K562 (cell line): Measurements from ENCODE around the gene CDCP1. TPM values are rescaled to one million over a fixed set of nuclear protein-coding genes. Genes with fewer than 3 reads are reported as not detected.

Source experiments
- ATAC-seq: fragments of 200-7000 bp; cut with Tn5 transposase; 3 replicates; pipeline ENCODE4 v1.9.1; 2020; ENCODE audit warnings: moderate library complexity
- BruUV-seq: library from RNA; stranded (reverse); fragments of 400-500 nt; replicated peaks from 2 replicates; lab custom pipeline; 2021; lab: Mats Ljungman, UMichigan
- CTCF ChIA-PET: fragments of 300-600 bp; formaldehyde crosslinking; extraction: SDS; loops from one replicate; lab custom pipeline; 2021; ENCODE audit warnings: low intra/inter-chr PET ratio; lab: Yijun Ruan, JAX
- POLR2A ChIA-PET: fragments of 300-600, 350-650 bp; sonication (Branson Sonifier 250); formaldehyde crosslinking; extraction: SDS; loops from one replicate; lab custom pipeline; 2021; ENCODE audit warnings: antibody characterized with exemption, inconsistent platforms; lab: Yijun Ruan, JAX
- DNase-seq, 4 experiments: peaks; one replicate each; pipeline versions ENCODE4 v3.0.0 to v3.0.0-alpha.2; 2011 to 2018; ENCODE audit warnings: low spot score in 3 of 4, mixed read lengths in 3 of 4; ENCODE audit errors: extremely low read depth in 1 of 4
- FAIRE-seq: peaks from 2 replicates; lab custom pipeline; 2011; peaks lifted over from hg19 to GRCh38; lab: Jason Lieb, UNC
- H2AFZ ChIP-seq: 2 replicates; pipeline ENCODE4 v1.6.0; 2011; ENCODE audit warnings: low read depth, low read length, control low read depth, inconsistent platforms
- H3K27ac ChIP-seq: fragments of 200-600 bp; 3 replicates; pipeline ENCODE4 v1.8.0; 2011; ENCODE audit warnings: low read depth, mild to moderate bottlenecking, control low read depth, inconsistent platforms, low read length, moderate library complexity, mixed read lengths; ENCODE audit errors: extremely low read depth
- H3K27me3 ChIP-seq, 2 experiments: fragments of 300-600 bp in 1 of 2; 2 replicates in 1 of 2; 3 replicates in 1 of 2; pipeline versions ENCODE4 v1.6.0 to v1.8.0; 2011; ENCODE audit warnings: inconsistent platforms in 2 of 2, low read length in 2 of 2, mild to moderate bottlenecking in 1 of 2, mixed read lengths in 1 of 2, moderate library complexity in 1 of 2; ENCODE audit not compliant: control insufficient read depth in 2 of 2, insufficient read depth in 2 of 2
- H3K36me3 ChIP-seq: fragments of 300-600 bp; 3 replicates; pipeline ENCODE4 v1.8.0; 2011; ENCODE audit warnings: mild to moderate bottlenecking, low read length, inconsistent platforms; ENCODE audit not compliant: control insufficient read depth, insufficient read depth
- H3K4me1 ChIP-seq, 2 experiments: fragments of 200-600 bp in 1 of 2; replicated peaks in 1 of 2; 2 replicates in 1 of 2; 3 replicates in 1 of 2; pipeline versions ENCODE4 v1.5.1 to v1.8.0; 2011; ENCODE audit warnings: inconsistent platforms in 2 of 2, low read length in 2 of 2, mild to moderate bottlenecking in 1 of 2, mixed read lengths in 1 of 2, moderate library complexity in 1 of 2; ENCODE audit not compliant: control insufficient read depth in 2 of 2, insufficient read depth in 2 of 2
- H3K4me2 ChIP-seq: 2 replicates; pipeline ENCODE4 v1.6.1; 2011; ENCODE audit warnings: low read length, control low read depth, inconsistent platforms, mixed read lengths; ENCODE audit not compliant: insufficient read depth
- H3K4me3 ChIP-seq: fragments of 200-600 bp; sonication (generic), shearing (Covaris generic); 2 replicates; pipeline ENCODE4 v1.5.1; 2016; ENCODE audit warnings: control low read depth, inconsistent platforms
- H3K79me2 ChIP-seq: fragments of 200-600 bp; 3 replicates; pipeline ENCODE4 v1.8.0; 2011; ENCODE audit warnings: low read length, inconsistent platforms; ENCODE audit not compliant: control insufficient read depth, insufficient read depth
- H3K9ac ChIP-seq, 2 experiments: 2 replicates each; pipeline versions ENCODE4 v1.6.0 to v1.6.1; 2011; ENCODE audit warnings: low read depth in 2 of 2, low read length in 2 of 2, control low read depth in 1 of 2, inconsistent platforms in 1 of 2, mild to moderate bottlenecking in 1 of 2, mixed read lengths in 1 of 2; ENCODE audit not compliant: insufficient read depth in 1 of 2
- H3K9me1 ChIP-seq: one replicate; pipeline ENCODE4 v1.6.0; 2011; ENCODE audit warnings: inconsistent platforms, mild to moderate bottlenecking, low read length, moderate library complexity; ENCODE audit not compliant: control insufficient read depth, insufficient read depth
- H3K9me3 ChIP-seq: replicated peaks from 2 replicates; pipeline ENCODE4 v1.5.1; 2011; ENCODE audit warnings: low read depth, low read length, inconsistent platforms; ENCODE audit not compliant: control insufficient read depth, insufficient read depth
- H4K20me1 ChIP-seq: replicated peaks from 2 replicates; pipeline ENCODE4 v1.6.1; 2011; ENCODE audit warnings: low read length, inconsistent platforms, mixed read lengths; ENCODE audit not compliant: control insufficient read depth, insufficient read depth
- BCL6 ChIP-seq: fragments of 250-450 bp; sonication (Bioruptor Pico); IDR thresholded peaks from 2 replicates; pipeline ENCODE4 v1.4.0; 2020
- KLF6 ChIP-seq: fragments of 250-450 bp; sonication (Bioruptor Pico); IDR thresholded peaks from 2 replicates; pipeline ENCODE4 v1.4.0; 2020; ENCODE audit warnings: mild to moderate bottlenecking, moderate library complexity, borderline replicate concordance
- MYNN ChIP-seq, 2 experiments: sonication (generic); formaldehyde crosslinking in 1 of 2; IDR thresholded peaks; 2 replicates each; pipeline versions ENCODE4 v1.5.0 to v1.6.1; 2016 to 2020; ENCODE audit warnings: antibody characterized with exemption in 1 of 2, missing genetic modification reagents in 1 of 2
- SIN3A ChIP-seq, 2 experiments: fragments of 150-350 bp in 1 of 2; IDR thresholded peaks; 2 replicates each; pipeline ENCODE4 v1.6.1; 2011 to 2016; ENCODE audit warnings: borderline replicate concordance in 2 of 2, low read depth in 2 of 2, low read length in 2 of 2, mild to moderate bottlenecking in 2 of 2, moderate library complexity in 2 of 2; ENCODE audit not compliant: control insufficient read depth in 1 of 2
- ZNF347 ChIP-seq: fragments of 450-650 bp; formaldehyde crosslinking; IDR thresholded peaks from 2 replicates; pipeline ENCODE4 v1.4.0; 2020; ENCODE audit warnings: low read depth, mild to moderate bottlenecking, moderate library complexity
- ZNF740 ChIP-seq, 3 experiments: fragments of 200-800 bp in 1 of 3; sonication (Bioruptor generic) in 1 of 3; sonication (generic) in 1 of 3; formaldehyde crosslinking in 1 of 3; IDR thresholded peaks; 2 replicates each; pipeline versions ENCODE4 v1.6.1 to v1.8.0; 2016 to 2022; ENCODE audit warnings: mild to moderate bottlenecking in 2 of 3, missing compliant biosample characterization in 2 of 3, missing genetic modification characterization in 2 of 3, missing genetic modification reagents in 1 of 3
- WGBS: fragments of 100-300 bp; shearing (Covaris generic); methylation state at CpG from one replicate; pipeline ENCODE4 v1.1.6; 2016; ENCODE audit warnings: low coverage, mixed read lengths; ENCODE audit not compliant: insufficient coverage; ENCODE audit errors: missing lambda C conversion rate; 5-methylcytosine and 5-hydroxymethylcytosine counted together
- in situ Hi-C: fragments of 300-500 bp; cut with MboI; formaldehyde crosslinking; loops from 4 replicates; pipeline ENCODE4 v1.15.0; 2018; ENCODE audit warnings: inconsistent platforms, mixed read lengths
- intact Hi-C: fragments of 100-400 bp; cut with micrococcal nuclease; formaldehyde crosslinking; loops from 2 replicates; pipeline ENCODE4 v1.14.2; 2022
- polyA plus RNA-seq, 8 experiments: library from polyadenylated mRNA; depleted of rRNA in 4 of 8; stranded (reverse) in 5 of 8; unstranded in 3 of 8; fragments of >200 nt; fragmentation: Nextera tagmentation in 2 of 8; fragmentation: Illumina TruSeq in 1 of 8; extraction: Ambion mirVana in 2 of 8; extraction: Trizol in 1 of 8; gene quantifications; 2 replicates each; pipeline versions ENCODE4 v1.2.1 to v1.2.3, GENCODE V29; 2011 to 2014; ENCODE audit warnings: inconsistent platforms in 1 of 8, missing spikeins in 1 of 8
- total RNA-seq, 7 experiments: library from RNA; depleted of rRNA in 6 of 7; stranded (reverse); fragments of >200 nt in 6 of 7; fragmentation: Illumina TruSeq in 2 of 7; extraction: Trizol in 2 of 7; gene quantifications; 2 replicates each; pipeline versions ENCODE4 v1.2.1 to v1.2.3, GENCODE V29; 2011 to 2021; ENCODE audit warnings: low replicate concordance in 1 of 7

The CDCP1 gene
- total and polyA plus RNA-seq, 9 of the 15 experiments (the other 6 are each of a cell fraction or from before 2014, with no cell fraction given): 3.9 to 16.4 (median 5.2) TPM

- no peak overlapping the region for H2AFZ ChIP-seq
- intact Hi-C loops: loop anchor here (2.0 to 10.0 kb wide), 5 partner anchors 473 to 1169 kb away; partner anchors contain the start of gene CCR1
- no peak overlapping the region for H3K9ac ChIP-seq
- H3K4me2 ChIP-seq: no peak overlapping the region
- ATAC-seq: no peak
- no peaks in the 10 kb centered on the region for H3K9me1 ChIP-seq
- no peak for DNase-seq
- in situ Hi-C loops: loop anchor here (5.0 to 25.0 kb wide), 6 partner anchors 302 to 1377 kb away; partner anchors contain the start of genes CCR5AS and CCRL2
- H3K79me2 ChIP-seq: no peaks in the 10 kb centered on the region
- TF ChIP-seq SIN3A (IDR thresholded peaks at IDR 0.05; ENCODE audit: borderline replicate concordance in 2 of 2, control insufficient read depth in 1 of 2, low read depth in 2 of 2, low read length in 2 of 2): no peak
- TF ChIP-seq ZNF347 (CRISPR knock-in tag): no peak
- TF ChIP-seq BCL6: no peak
- TF ChIP-seq ZNF740 (CRISPR knock-in tag; IDR thresholded peaks at IDR 0.05): no peak
- no peak for TF ChIP-seq ZNF740 (tag; IDR thresholded peaks at IDR 0.05)
- no peak for TF ChIP-seq MYNN (IDR thresholded peaks at IDR 0.05)
- TF ChIP-seq MYNN (CRISPR knock-in tag; IDR thresholded peaks at IDR 0.05): no peak
- TF ChIP-seq KLF6 (CRISPR knock-in tag): no peak
- TF ChIP-seq, all 486 proteins: peak for 0
- H3K27ac ChIP-seq: no peak overlapping the region
- H3K27me3 ChIP-seq: peaks cover 3 to 23% of the 10 kb centered on the region in 2 experiments; a peak in 4 of 5 replicates
- POLR2A ChIA-PET: interaction anchor here (0.6 to 0.7 kb wide), 2 partner anchors 20 to 886 kb away, joined by 3 to 4 read pairs; no protein-coding TSS in a partner anchor
- H3K36me3 ChIP-seq: no peaks in the 10 kb centered on the region
- CTCF ChIA-PET: interaction anchor here (0.5 to 3.3 kb wide), 4 partner anchors 625 to 1043 kb away, joined by 3 to 23 read pairs (median 14); no protein-coding TSS in a partner anchor
- no TSS peak for BruUV-seq
- 53% methylated on average over 52 of the region's 64 CpGs for WGBS
- H3K9me3 ChIP-seq: no peaks in the 10 kb centered on the region
- peaks cover 0 to 9% of the 10 kb centered on the region in 2 experiments; a peak in 2 of 5 replicates for H3K4me1 ChIP-seq
- no peak for FAIRE-seq
- no peak overlapping the region for H3K4me3 ChIP-seq
- no peaks in the 10 kb centered on the region for H4K20me1 ChIP-seq
Observed at GRCh38 chr3:45035441-45036301, 110.5 kb downstream of the CDCP1 start.
